NT2/D1 (cell line): ENCODE data around the gene AGPAT3.

ENCODE experiments used
- SUZ12 ChIP-seq: IDR thresholded peaks from 2 replicates; pipeline ENCODE4 v1.6.1; 2011; ENCODE audit not compliant: insufficient read length, insufficient read depth; ENCODE audit errors: extremely low read depth
- YY1 ChIP-seq: IDR thresholded peaks from 2 replicates; pipeline ENCODE4 v1.6.1; 2011; ENCODE audit not compliant: insufficient read length, insufficient read depth
- ZNF274 ChIP-seq: IDR thresholded peaks from 2 replicates; pipeline ENCODE4 v1.6.1; 2011; ENCODE audit warnings: mild to moderate bottlenecking, low read depth, low read length

DNA sequence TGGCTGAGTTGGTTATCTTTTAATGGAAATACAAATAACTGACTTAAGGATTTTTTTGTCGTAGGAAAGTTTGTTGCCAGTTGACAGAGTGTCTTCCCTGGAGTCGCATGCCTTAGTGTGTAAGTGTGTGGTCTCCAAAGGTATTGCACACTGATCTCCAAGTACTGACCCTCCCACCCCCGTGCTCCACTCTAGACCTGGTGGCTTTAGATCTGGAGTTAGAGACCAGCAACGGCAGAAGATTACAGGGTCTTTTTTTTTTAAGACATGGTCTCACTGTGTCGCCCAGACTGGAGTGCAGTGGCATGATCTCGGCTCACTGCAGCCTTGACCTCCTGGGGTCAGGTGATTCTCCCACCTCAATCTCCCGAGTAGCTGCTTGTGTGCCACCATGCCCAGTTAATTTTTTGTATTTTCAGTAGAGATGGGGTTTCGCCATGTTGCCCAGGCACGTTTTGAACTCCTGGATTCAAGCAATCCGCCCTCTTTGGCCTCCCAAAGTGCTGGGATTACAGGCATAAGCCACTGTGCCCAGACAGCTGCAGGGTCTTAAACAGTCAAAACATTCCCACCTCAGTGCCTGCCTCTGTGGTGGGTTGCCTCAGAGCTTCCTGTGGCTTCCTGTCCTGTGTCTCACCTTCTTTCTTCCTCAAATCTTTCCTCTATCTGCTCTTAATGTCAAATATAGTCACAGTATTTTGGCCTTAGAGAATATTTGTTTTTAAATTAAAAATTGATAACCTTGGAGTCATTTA is 154.0 kb downstream of the AGPAT3 start:
- TF ChIP-seq ZNF274 = no peak
- TF ChIP-seq YY1 = no peak
- TF ChIP-seq SUZ12 = no peak
